ENCODE results near the gene GNB5. TPM values are rescaled to one million over a fixed set of nuclear protein-coding genes. Genes with fewer than 3 reads are reported as not detected.

GNB5 gene
- total RNA-seq, 1 experiment from 2014 or later, result 40.1 TPM

DNA sequence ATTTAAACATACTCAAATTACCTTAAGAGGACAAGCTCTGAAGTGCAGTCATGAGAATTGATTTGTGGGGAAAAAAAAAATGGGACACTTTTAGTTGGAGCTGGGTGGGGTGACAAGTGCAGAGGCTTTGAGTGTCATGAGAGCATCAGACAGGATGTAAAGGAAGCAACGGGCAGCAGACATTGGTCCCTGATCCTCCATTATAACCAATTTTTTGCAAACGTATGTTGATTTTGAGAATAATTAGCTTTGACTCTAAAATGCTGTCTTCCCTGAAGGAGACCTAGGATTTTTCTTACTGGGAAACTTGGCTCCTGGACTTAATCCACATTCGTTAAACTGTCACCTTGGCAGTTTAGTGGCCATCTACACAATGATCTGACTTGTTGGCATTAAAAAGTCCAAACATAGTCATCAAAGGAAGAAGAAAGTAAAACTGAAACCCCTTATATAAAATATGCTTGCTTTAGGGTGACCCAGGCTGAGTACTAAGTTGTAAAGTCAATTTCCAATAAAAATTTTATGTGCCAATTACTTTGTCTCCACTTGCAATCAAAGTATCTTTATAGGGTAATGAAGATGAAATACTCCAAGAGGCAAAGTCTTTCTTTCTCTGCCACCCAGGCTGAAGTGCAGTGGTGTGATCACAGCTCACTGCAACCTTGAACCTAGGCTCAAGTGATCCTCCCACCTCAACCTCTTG, 124.2 kb downstream of the GNB5 start:
- DNase-seq (ENCODE audit: low read depth), result no peak

Other genes with a start within 250 kb of the GNB5 start
- gene LEO1, start 219.6 kb downstream of the GNB5 start, total RNA-seq (2014; rRNA removed), result 46.0 and 48.9 TPM in 2 replicates
- gene MAPK6, start 172.2 kb downstream of the GNB5 start, total RNA-seq (2014; rRNA removed), result 53.9 and 67.1 TPM in 2 replicates
- 0.06 TPM in 1 of 2 replicates, not detected in the other for gene BCL2L10, start 78.6 kb downstream of the GNB5 start, total RNA-seq (2014; rRNA removed)
- gene MYO5C, start 104.4 kb upstream of the GNB5 start, total RNA-seq (2014; rRNA removed), result 0.26 and 2.0 TPM in 2 replicates

Data from LHCN-M2 (cell line).